GM21381 (cell line): Measurements from ENCODE around the gene NTMT2.
"Not testable (repeated sequence)": the region's sequence is repeated elsewhere in the genome, so short reads cannot be mapped to it uniquely, and the experiment has no call there.

Source experiments
- ATAC-seq: cut with Tn5 transposase; IDR thresholded peaks from one replicate; pipeline ENCODE4 v1.9.1; 2021; ENCODE audit warnings: mild to moderate bottlenecking, moderate library complexity; ENCODE audit not compliant: unreplicated experiment

Gene NTMT2

DNA sequence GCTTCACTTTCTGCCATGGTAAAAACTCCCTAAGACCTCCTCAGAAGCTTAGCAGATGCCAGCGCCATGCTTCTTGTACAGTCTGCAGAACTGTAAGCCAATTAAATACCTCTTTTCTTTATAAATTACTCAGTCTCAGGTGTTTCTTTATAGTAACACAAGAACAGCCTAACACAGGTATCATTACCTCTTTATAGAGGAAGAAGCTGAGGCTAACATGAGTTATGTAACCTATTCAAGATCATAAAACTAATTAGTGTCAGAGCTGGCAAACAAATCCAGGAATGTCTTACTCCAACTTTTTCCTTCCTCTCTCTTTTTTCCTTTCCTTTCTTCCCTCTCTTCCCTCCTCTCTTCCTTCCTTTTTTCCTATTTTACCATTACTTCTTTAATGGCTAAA is 9.3 kb downstream of the NTMT2 start:
- ATAC-seq, result no peak

- no peak for ATAC-seq
These were observed 10.8 kb downstream of the NTMT2 start for GRCh38 chr1:170156594-170156993.

GRCh38 chr1:170157820-170158219 is 12.1 kb downstream of the NTMT2 start:
- ATAC-seq, result no peak

- no peak for ATAC-seq
These were observed 16.9 kb downstream of the NTMT2 start for GRCh38 chr1:170162459-170163246.

GRCh38 chr1:170164103-170164763 is 18.5 kb downstream of the NTMT2 start:
- ATAC-seq, result no peak

DNA sequence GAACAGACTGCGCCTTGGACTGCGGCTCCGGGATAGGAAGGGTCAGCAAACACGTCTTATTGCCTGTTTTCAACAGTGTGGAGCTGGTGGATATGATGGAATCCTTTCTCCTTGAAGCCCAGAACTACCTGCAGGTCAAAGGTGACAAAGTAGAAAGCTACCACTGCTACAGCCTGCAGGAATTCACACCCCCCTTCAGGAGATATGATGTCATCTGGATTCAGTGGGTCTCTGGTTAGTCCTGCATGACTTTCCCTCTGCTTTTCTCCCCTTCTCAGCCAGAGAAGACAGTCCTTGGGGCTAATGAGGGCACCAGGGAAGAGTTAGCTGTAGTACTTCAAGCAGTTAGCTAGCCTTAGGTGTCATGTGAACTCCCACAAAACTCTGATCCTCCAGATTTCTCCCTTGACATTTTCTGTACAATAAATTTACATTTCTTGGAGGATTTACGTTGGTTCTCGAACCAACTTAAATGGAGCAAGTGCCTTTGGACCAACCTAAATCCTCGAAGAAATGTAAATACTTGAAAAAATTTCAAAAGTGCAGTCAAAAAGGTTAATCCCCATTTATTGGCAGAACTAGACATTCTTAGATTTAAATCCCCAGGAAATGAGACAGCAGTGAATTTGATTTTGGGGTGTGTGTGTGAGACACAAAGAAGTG is 20.9 kb downstream of the NTMT2 start:
- no peak for ATAC-seq

GRCh38 chr1:170168265-170168664 is 22.5 kb downstream of the NTMT2 start:
- ATAC-seq, result no peak

DNA sequence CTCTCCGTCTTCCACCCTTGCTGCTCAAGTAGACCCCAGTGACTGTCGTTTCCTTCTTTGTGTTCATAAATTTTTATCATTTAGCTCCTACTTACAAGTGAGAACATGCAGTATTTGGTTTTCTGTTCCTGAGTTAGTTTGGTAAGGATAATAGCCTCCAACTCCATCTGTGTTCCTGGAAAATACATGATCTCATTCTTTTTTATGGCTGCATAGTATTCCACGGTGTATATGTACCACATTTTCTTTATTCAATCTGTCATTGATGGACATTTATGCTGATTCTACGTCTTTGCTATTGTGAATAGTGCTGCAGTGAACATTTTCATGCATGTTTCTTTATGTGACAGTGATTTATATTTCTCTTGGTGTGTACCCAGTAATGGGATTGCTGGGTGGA is 24.8 kb downstream of the NTMT2 start:
- ATAC-seq, result not testable (repeated sequence)

- no peak for ATAC-seq
These were observed 28.6 kb downstream of the NTMT2 start for GRCh38 chr1:170174395-170174794.

- no peak for ATAC-seq
These were observed 29.3 kb downstream of the NTMT2 start for GRCh38 chr1:170175041-170175440.

- ATAC-seq, result no peak
These were observed 29.7 kb downstream of the NTMT2 start for GRCh38 chr1:170175484-170175883.

GRCh38 chr1:170176772-170177171 is 31.0 kb downstream of the NTMT2 start:
- no peak for ATAC-seq

DNA sequence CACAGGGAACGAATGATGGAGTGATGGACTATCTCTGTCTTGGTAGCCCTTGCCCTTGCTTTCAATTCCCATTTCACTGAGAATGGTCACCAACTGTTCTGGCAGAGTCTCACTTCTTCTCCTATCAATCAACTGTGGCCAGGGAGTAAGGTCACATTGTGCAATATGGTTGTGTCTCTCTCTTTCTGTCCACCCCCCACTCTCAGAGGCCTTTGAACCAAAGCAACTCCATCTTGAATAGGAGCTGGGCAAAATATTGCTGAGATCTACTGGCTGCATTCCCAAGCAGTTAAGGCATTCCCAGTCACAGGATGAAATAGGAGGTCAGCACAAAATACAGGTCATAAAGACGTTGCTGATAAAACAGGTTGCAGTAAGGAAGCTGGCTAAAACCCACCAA is 36.7 kb downstream of the NTMT2 start:
- no peak for ATAC-seq

- ATAC-seq, result no peak
These were observed 46.8 kb downstream of the NTMT2 start for GRCh38 chr1:170192546-170192945.

DNA sequence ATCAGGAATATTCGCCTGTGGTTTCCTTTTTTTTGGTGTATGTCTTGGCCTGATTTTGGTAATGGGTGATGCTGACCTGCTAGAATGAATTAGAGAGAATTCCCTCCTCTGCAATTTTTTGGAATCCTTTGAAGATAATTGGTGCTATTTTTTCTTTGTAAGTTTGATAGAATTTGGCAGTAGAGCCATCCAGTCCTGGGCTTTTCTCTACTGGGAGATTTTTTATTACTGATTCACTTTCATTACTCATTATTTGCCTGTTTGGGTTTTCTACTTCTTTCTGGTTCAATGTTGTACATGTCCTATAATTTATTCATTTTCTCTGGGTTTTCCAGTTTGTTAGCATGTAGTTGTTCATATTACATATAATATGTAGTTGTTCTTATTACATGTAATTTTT is 48.7 kb downstream of the NTMT2 start:
- ATAC-seq, result no peak

- no peak for ATAC-seq
These were observed 50.9 kb downstream of the NTMT2 start for GRCh38 chr1:170196490-170197236.

GRCh38 chr1:170198090-170198489 is 52.3 kb downstream of the NTMT2 start:
- no peak for ATAC-seq

DNA sequence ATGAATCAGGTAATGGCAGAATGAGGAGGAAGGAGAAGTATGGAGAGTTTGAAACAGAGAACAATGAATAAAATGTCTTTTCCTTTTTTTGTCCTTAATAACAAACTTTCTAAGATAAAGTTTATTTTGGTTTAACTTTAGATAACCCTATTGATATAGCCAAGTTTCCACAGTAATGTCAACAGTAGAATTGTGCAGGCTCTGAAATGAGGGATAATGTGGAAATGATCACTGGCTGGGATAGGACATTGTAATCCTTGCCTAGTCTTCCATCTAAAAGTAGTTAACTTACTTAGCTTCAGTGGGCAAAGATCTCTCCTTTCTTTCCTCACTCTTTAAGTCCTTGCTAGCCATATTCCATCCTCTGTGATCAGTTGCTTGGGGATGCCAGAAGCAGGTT is 52.8 kb downstream of the NTMT2 start:
- no peak for ATAC-seq

DNA sequence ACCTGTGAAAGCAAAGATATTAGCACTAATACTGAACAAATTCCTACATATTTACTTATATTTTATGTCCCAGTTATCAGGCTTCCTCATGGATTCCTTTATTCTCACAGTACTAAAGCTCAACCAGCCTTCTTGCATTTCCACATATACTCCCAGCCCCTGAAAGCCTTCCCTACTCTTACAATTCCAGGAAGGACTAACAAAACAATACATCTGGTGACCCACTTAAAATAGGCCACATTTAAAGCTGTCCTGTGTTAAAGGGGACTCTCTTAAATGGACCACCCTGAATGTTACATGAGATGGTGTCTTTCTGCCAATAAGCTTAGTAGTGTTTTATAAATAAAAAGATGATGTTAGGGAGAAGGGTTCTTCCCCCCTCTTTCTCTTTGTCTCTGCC is 54.4 kb downstream of the NTMT2 start:
- no peak for ATAC-seq

- no peak for ATAC-seq
These were observed 55.0 kb downstream of the NTMT2 start for GRCh38 chr1:170200621-170201397.

DNA sequence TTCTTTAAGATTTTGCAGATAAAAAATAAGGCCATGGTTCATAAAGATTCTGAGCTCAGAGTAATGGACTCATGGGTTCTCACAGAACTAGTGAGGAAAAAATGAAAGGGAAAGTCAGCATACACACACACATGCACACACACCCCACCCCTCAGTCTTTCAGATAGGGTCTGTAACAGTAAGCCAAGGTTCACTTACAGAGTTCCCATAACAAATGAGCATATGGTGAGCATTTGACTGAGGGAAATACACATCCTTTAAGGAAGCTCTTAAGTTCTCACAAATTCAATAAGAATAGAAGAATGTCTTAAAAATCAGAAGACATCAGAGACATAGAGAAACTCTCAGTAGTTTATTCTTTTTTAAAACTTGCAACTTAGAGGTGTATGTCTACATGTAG is 57.9 kb downstream of the NTMT2 start:
- no peak for ATAC-seq
